Colon (tissue), 2 donors: Measurements from ENCODE around the gene CCR8.
"Not testable (repeated sequence)": the region's sequence is repeated elsewhere in the genome, so short reads cannot be mapped to it uniquely, and the experiment has no call there.

Source experiments
- FAIRE-seq: peaks from 2 replicates; lab custom pipeline; 2012; peaks lifted over from hg19 to GRCh38; lab: Jason Lieb, UNC
- donor health status: control.
- donor health status: control.

Gene CCR8

GRCh38 chr3:39349080-39349479 lies 19.6 kb downstream of the CCR8 start:
- no peak for FAIRE-seq

GRCh38 chr3:39350714-39351113 lies 21.2 kb downstream of the CCR8 start:
- FAIRE-seq: peak; percentile 51

GRCh38 chr3:39351134-39351533 lies 21.6 kb downstream of the CCR8 start:
- not testable (repeated sequence) for FAIRE-seq

- not testable (repeated sequence) for FAIRE-seq
Observed at GRCh38 chr3:39353168-39353927, 23.8 kb downstream of the CCR8 start.

- no peak for FAIRE-seq
Observed at GRCh38 chr3:39358333-39358732, 28.8 kb downstream of the CCR8 start.

GRCh38 chr3:39361252-39361927 lies 31.9 kb downstream of the CCR8 start:
- no peak for FAIRE-seq

DNA sequence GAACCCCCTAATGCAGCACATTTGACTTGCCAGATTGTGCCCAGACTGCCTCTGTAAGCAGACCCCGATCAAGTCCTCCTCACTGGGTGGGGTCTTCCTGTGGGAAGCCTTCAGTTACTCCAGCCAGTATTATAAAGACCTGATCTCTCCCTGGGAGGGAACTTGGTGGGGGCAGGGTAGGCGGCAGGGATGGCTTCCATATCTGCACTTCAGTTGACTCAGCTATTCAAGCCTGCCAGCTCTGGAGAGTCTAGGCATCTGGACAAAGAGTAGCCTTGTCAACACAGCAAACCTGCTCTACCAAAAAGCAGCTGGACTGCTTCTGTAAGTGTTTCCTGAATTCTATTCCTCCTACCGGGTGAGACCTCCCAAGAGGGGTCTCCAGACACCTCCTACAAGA lies 32.7 kb downstream of the CCR8 start:
- no peak for FAIRE-seq

DNA sequence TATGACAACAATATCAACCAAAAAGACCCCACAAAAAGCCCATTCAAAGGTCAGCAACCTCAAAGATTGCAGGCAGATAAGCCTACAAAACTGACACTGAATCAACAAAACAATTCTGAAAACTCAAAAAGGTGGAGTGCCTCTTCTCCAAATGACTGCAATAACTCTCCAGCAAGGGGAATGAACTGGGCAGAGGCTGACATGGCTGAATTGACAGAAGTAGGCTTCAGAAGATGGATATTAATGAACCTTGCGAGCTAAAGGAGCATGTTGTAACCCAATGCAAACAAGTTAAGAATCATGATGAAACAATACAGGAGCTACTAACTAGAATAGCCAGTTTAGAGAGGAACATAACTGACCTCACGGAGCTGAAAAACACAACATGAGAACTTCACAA lies 33.3 kb downstream of the CCR8 start:
- FAIRE-seq: no peak

DNA sequence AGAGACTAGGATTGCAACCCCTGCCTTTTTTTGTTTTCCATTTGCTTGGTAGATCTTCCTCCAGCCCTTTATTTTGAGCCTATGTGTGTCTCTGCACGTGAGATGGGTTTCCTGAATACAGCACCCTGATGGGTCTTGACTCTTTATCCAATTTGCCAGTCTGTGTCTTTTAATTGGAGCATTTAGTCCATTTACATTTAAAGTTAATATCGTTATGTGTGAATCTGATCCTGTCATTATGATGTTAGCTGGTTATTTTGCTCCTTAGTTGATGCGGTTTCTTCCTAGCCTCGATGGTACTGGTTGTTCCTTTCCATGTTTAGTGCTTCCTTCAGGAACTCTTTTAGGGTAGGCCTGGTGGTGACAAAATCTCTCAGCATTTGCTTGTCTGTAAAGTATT lies 40.9 kb downstream of the CCR8 start:
- FAIRE-seq: not testable (repeated sequence)

GRCh38 chr3:39372833-39373232 lies 43.3 kb downstream of the CCR8 start:
- FAIRE-seq: no peak

- no peak for FAIRE-seq
Observed at GRCh38 chr3:39376959-39377634, 47.6 kb downstream of the CCR8 start.

DNA sequence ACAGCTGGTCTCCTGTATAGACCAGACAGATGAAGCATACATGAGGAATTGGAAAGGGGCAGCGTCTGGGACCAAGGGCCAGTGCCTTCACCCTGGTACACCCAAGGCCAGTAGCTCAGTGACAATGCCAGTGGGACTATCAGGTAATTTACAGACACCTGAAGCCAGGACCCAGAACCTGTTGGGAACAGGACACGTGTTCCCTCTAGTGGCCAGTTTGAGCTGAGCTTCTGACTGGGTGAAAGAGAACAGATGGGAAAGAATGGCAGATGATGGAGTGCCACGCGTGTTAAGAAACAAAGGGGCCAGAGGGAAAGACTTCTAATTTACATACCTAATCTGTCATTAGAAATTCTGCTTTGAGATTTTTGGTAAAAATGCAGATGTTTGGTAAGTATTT lies 48.6 kb downstream of the CCR8 start:
- FAIRE-seq: no peak

- no peak for FAIRE-seq
Observed at GRCh38 chr3:39378957-39379777, 49.7 kb downstream of the CCR8 start.

DNA sequence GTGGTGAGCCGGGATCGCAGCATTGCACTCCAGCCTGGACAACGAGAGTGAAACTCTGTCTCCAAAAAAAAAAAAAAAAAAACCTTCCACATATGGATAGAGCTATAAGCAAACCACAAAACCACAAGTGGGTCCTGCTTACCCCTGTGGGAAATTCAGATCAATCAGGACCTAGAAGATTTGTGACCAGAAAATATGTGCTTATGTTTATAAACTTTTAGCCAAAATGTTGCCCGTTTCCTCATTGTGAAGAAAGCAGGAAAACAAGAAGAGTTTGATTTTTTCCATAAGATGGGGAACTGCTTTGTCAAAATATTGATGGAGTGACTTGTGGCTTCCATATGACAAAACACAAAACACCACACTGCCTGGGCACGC lies 50.3 kb downstream of the CCR8 start:
- no peak for FAIRE-seq

GRCh38 chr3:39381432-39381831 lies 51.9 kb downstream of the CCR8 start:
- FAIRE-seq: no peak
